Measurements from ENCODE around the gene CDCA3.

The CDCA3 gene

GRCh38 chr12:6817098-6817497 is 34.0 kb downstream of the CDCA3 start:
- H3K4me3 ChIP-seq (ENCODE audit: low read length), result no peak overlapping the region
- no peak for DNase-seq (ENCODE audit: low read depth)
- no peak for TF ChIP-seq CTCF (IDR thresholded peaks at IDR 0.05; ENCODE audit: insufficient read depth, low read depth, low read length, missing control alignments)

- no peak for DNase-seq (ENCODE audit: low read depth)
- TF ChIP-seq CTCF (IDR thresholded peaks at IDR 0.05; ENCODE audit: insufficient read depth, low read depth, low read length, missing control alignments), result no peak
- H3K4me3 ChIP-seq (ENCODE audit: low read length), result no peak overlapping the region
These were observed 34.5 kb downstream of the CDCA3 start for GRCh38 chr12:6816598-6816997.

- DNase-seq (ENCODE audit: low read depth), result no peak
- H3K4me3 ChIP-seq (ENCODE audit: low read length), result no peak overlapping the region
- TF ChIP-seq CTCF (IDR thresholded peaks at IDR 0.05; ENCODE audit: insufficient read depth, low read depth, low read length, missing control alignments), result no peak
These were observed 37.7 kb downstream of the CDCA3 start for GRCh38 chr12:6813363-6813762.

- no peak overlapping the region for H3K4me3 ChIP-seq (ENCODE audit: low read length)
- TF ChIP-seq CTCF (IDR thresholded peaks at IDR 0.05; ENCODE audit: insufficient read depth, low read depth, low read length, missing control alignments), result no peak
- DNase-seq (ENCODE audit: low read depth), result no peak
These were observed 40.3 kb downstream of the CDCA3 start for GRCh38 chr12:6810758-6811157.

- no peak for DNase-seq (ENCODE audit: low read depth)
- no peak overlapping the region for H3K4me3 ChIP-seq (ENCODE audit: low read length)
- no peak for TF ChIP-seq CTCF (IDR thresholded peaks at IDR 0.05; ENCODE audit: insufficient read depth, low read depth, low read length, missing control alignments)
These were observed 42.0 kb downstream of the CDCA3 start for GRCh38 chr12:6809056-6809455.

- DNase-seq (ENCODE audit: low read depth), result no peak
- no peak overlapping the region for H3K4me3 ChIP-seq (ENCODE audit: low read length)
- TF ChIP-seq CTCF (IDR thresholded peaks at IDR 0.05; ENCODE audit: insufficient read depth, low read depth, low read length, missing control alignments), result no peak
These were observed 43.9 kb downstream of the CDCA3 start for GRCh38 chr12:6807170-6807569.

GRCh38 chr12:6799147-6799546 is 51.9 kb downstream of the CDCA3 start:
- no peak for DNase-seq (ENCODE audit: low read depth)
- H3K4me3 ChIP-seq (ENCODE audit: low read length), result no peak overlapping the region
- no peak for TF ChIP-seq CTCF (IDR thresholded peaks at IDR 0.05; ENCODE audit: insufficient read depth, low read depth, low read length, missing control alignments)

Data from epithelial cell of esophagus (primary cell).